Lower leg skin (tissue), 4 donors: ENCODE measurements around the gene TNFRSF13B. TPM values are rescaled to one million over a fixed set of nuclear protein-coding genes. Genes with fewer than 3 reads are reported as not detected.
A peak's percentile ranks its signal among the peaks of the same experiment; 100 is the strongest.

Experiments used
- DNase-seq, 2 donors: peaks; one replicate each; pipeline ENCODE4 v3.0.0-alpha.2; 2019; ENCODE audit warnings: low spot score in 2 of 2
- H3K4me3 ChIP-seq: fragments of 200-600 bp; sonication (generic); 2 replicates; pipeline ENCODE4 v1.5.1; 2017; ENCODE audit warnings: mild to moderate bottlenecking, low read depth; ENCODE audit not compliant: poor library complexity, severe bottlenecking
- CTCF ChIP-seq, 3 donors: fragments of 450-650 bp; IDR thresholded peaks; one replicate each; pipeline ENCODE4 v1.5.1; 2016; ENCODE audit warnings: antibody characterized with exemption in 3 of 3, mild to moderate bottlenecking in 3 of 3, moderate library complexity in 2 of 3
- POLR2A ChIP-seq, 2 donors: fragments of 450-650 bp; IDR thresholded peaks; one replicate each; pipeline ENCODE4 v1.6.1; 2016 to 2017; ENCODE audit warnings: antibody characterized with exemption in 2 of 2, mild to moderate bottlenecking in 1 of 2, moderate library complexity in 1 of 2
- WGBS, 2 donors: methylation state at CpG; one replicate each; pipeline ENCODE4 v1.1.5; 2018; 5-methylcytosine and 5-hydroxymethylcytosine counted together
- intact Hi-C: fragments of 100-400 bp; cut with DNase I; formaldehyde crosslinking; loops from one replicate; pipeline ENCODE4 v1.15.0; 2023; ENCODE audit warnings: low total_unique reads
- total RNA-seq, 4 donors: library from RNA; depleted of rRNA; stranded (reverse); fragments of >200 nt; gene quantifications; one replicate each; pipeline ENCODE4 v1.1.0, GENCODE V29; 2016

TNFRSF13B gene
- total RNA-seq, 4 donors from 2014 or later, result not detected

GRCh38 chr17:16927641-16928321 lies 44.1 kb downstream of the TNFRSF13B start:
- peak in 1 of 2 donors; percentile 80 for DNase-seq
- WGBS, 2 donors, result 70 to 91% methylated on average over 7 to 14 of the region's 18 CpGs
- TF ChIP-seq CTCF (IDR thresholded peaks at IDR 0.05), result no peak
- no peak for TF ChIP-seq POLR2A (IDR thresholded peaks at IDR 0.05)
- intact Hi-C loops, result no loop called here
- H3K4me3 ChIP-seq, result no peak overlapping the region

GRCh38 chr17:16926571-16927451 lies 45.1 kb downstream of the TNFRSF13B start:
- WGBS, 2 donors, result 82 to 89% methylated on average over 16 to 18 of the region's 18 CpGs
- no peak overlapping the region for H3K4me3 ChIP-seq
- TF ChIP-seq CTCF (IDR thresholded peaks at IDR 0.05) (no peak), POLR2A (IDR thresholded peaks at IDR 0.05) (no peak)
- intact Hi-C loops, result no loop called here
- peak in 1 of 2 donors; percentile 74 for DNase-seq

- 86 to 100% methylated on average over 1 to 7 of the region's 7 CpGs for WGBS, 2 donors
- DNase-seq, result peak in 1 of 2 donors; percentile 56
- no peak overlapping the region for H3K4me3 ChIP-seq
- TF ChIP-seq CTCF (IDR thresholded peaks at IDR 0.05), result no peak
- no peak for TF ChIP-seq POLR2A (IDR thresholded peaks at IDR 0.05)
- intact Hi-C loops, result no loop called here
Observed at GRCh38 chr17:16926061-16926511, 45.8 kb downstream of the TNFRSF13B start.

GRCh38 chr17:16925461-16926060 lies 46.4 kb downstream of the TNFRSF13B start:
- 89 to 92% methylated on average over 14 to 15 of the region's 15 CpGs for WGBS, 2 donors
- intact Hi-C loops, result no loop called here
- no peak overlapping the region for H3K4me3 ChIP-seq
- peak in 1 of 2 donors; percentile 70 for DNase-seq
- TF ChIP-seq POLR2A (IDR thresholded peaks at IDR 0.05), result no peak
- no peak for TF ChIP-seq CTCF (IDR thresholded peaks at IDR 0.05)

- intact Hi-C loops, result no loop called here
- peak in 1 of 2 donors; percentile 74 for DNase-seq
Observed at GRCh38 chr17:16924696-16925440, 47.0 kb downstream of the TNFRSF13B start.

More at GRCh38 chr17:16924696-16925440, 47.0 kb downstream of the TNFRSF13B start:
- 81 to 82% methylated on average over 8 to 10 of the region's 10 CpGs for WGBS, 2 donors
- no peak overlapping the region for H3K4me3 ChIP-seq
- TF ChIP-seq CTCF (IDR thresholded peaks at IDR 0.05), result no peak
